ENCODE results near the gene AKR1B1.

The AKR1B1 gene

DNA sequence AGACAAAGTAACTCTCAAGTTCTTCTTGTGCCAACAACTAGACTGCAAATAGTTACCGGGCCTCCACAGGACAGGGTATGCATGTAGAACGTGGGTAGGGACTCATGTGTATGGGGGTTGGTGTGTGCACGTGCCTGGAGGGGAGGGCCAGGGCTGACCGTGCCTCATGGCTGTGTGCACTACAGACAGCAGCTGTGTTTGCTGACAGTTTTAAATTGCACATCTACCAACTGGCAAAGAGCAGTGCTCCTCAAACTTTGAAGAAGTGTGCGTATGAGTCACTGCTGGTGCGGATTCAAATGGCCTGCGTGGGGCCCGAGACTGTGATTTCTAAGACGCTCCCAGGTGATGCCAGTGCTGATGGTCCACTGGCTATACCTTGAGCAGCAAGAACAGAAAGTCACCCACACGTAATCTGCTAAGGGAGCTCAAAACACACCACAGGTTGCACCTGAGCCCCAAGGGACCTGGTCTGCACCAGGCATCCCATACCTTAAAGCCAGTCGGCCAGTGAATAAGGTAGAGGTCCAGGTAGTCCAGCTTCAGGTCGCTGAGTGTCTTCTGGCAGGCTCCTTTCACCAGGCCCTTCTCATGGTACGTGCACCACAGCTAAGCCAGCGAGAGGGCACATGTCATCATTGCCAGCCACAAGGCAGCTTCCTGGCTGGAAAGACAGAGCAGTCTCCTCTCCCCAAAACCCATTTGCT, 8.5 kb downstream of the AKR1B1 start:
- H3F3A ChIP-seq (ENCODE audit: insufficient read depth, low read length) = no peaks in the 10 kb centered on the region
- H3K9ac ChIP-seq (ENCODE audit: low read length) = no peak overlapping the region
- H3K27me3 ChIP-seq (replicated peaks; ENCODE audit: insufficient read depth, low read length) = no peaks in the 10 kb centered on the region
- no peak overlapping the region for H3K4me2 ChIP-seq (ENCODE audit: low read depth, low read length)
- H3K36me3 ChIP-seq (replicated peaks; ENCODE audit: insufficient read depth, low read length) = peaks cover 7% of the 10 kb centered on the region; the same call in 1 of the 2 replicates
- no peak overlapping the region for H3K27ac ChIP-seq (ENCODE audit: low read length)
- TF ChIP-seq EZH2 (optimal IDR thresholded peaks at IDR 0.05; ENCODE audit: low read depth, low read length) (no peak), CTCF (IDR thresholded peaks at IDR 0.05; ENCODE audit: low read length) (no peak), EZH2phosphoT487 (IDR thresholded peaks at IDR 0.05; ENCODE audit: low read length) (no peak)
- H3K9me3 ChIP-seq (replicated peaks; ENCODE audit: insufficient read depth, low read length) = no peaks in the 10 kb centered on the region
- no peaks in the 10 kb centered on the region for H3K9me2 ChIP-seq (replicated peaks; ENCODE audit: insufficient read depth, low read length)
- DNase-seq = no peak
- 0 out of 2 replicates have a peak, but pooled peaks cover 6% of the 10 kb centered on the region for H4K20me1 ChIP-seq (ENCODE audit: insufficient read depth, low read length)
- H3K4me1 ChIP-seq (ENCODE audit: low read length) = no peaks in the 10 kb centered on the region
- peaks cover 45% of the 10 kb centered on the region for H3K79me2 ChIP-seq (ENCODE audit: low read length)
- no peak overlapping the region for H3K4me3 ChIP-seq (ENCODE audit: low read length)
- H2AFZ ChIP-seq (ENCODE audit: low read length) = no peak overlapping the region

GRCh38 chr7:134449680-134450079, 9.2 kb downstream of the AKR1B1 start:
- Histone ChIP-seq H3K9me3 (replicated peaks; ENCODE audit: insufficient read depth, low read length) (no peaks in the 10 kb centered on the region), H4K20me1 (ENCODE audit: insufficient read depth, low read length) (0 out of 2 replicates have a peak, but pooled peaks cover 6% of the 10 kb centered on the region), H3K79me2 (ENCODE audit: low read length) (peaks cover 38% of the 10 kb centered on the region), H3F3A (ENCODE audit: insufficient read depth, low read length) (no peaks in the 10 kb centered on the region), H2AFZ (ENCODE audit: low read length) (no peak overlapping the region), H3K27ac (ENCODE audit: low read length) (no peak overlapping the region), H3K4me2 (ENCODE audit: low read depth, low read length) (no peak overlapping the region), H3K9ac (ENCODE audit: low read length) (no peak overlapping the region), H3K4me1 (ENCODE audit: low read length) (no peaks in the 10 kb centered on the region), H3K9me2 (replicated peaks; ENCODE audit: insufficient read depth, low read length) (no peaks in the 10 kb centered on the region), H3K36me3 (replicated peaks; ENCODE audit: insufficient read depth, low read length) (peaks cover 12% of the 10 kb centered on the region), H3K27me3 (replicated peaks; ENCODE audit: insufficient read depth, low read length) (no peaks in the 10 kb centered on the region), H3K4me3 (ENCODE audit: low read length) (no peak overlapping the region)
- TF ChIP-seq CTCF (IDR thresholded peaks at IDR 0.05; ENCODE audit: low read length) (no peak), EZH2phosphoT487 (IDR thresholded peaks at IDR 0.05; ENCODE audit: low read length) (no peak), EZH2 (optimal IDR thresholded peaks at IDR 0.05; ENCODE audit: low read depth, low read length) (no peak)
- no peak for DNase-seq

DNA sequence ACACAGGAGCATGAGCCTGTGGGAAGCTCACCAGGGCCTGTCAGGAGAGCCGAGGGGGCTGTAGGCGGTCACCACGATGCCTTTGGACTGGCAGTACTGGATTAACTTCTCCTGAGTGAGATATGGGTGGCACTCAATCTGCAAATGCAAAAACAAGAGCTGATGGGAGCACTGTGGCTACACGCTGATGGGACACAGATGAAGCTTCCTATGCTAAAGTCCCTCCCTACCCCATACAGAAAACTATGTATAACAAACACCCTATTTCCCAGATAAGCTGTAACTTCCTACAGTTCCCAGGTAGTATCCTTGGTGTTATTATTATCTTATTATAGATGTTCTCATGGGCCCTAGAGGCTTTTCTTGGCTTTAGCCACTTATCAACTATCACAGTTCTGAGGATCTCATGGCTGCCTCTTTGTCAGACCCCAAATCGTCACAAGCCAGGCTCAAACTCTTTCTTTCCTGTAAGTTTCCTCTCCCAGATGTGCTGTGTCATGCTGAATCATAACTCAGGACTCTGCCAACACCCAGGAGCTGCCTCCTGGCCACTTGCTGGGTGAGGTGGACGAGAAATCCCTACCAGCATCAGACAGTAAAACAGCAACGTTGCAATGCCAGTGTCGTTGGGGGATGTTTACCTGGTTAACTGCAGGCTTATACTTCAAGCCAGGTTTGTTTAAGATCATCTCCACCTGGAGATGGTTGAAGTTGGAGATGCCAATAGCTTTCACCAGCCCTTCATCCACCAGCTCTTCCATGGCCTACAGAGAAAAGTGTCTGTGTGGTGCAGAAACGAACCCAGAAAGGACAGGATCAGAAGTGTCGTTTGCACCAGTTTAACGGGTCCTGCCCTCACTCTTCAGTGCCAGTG, 10.3 kb downstream of the AKR1B1 start:
- no peak overlapping the region for H2AFZ ChIP-seq (ENCODE audit: low read length)
- H3K36me3 ChIP-seq (replicated peaks; ENCODE audit: insufficient read depth, low read length) = peaks cover 22% of the 10 kb centered on the region
- no peak overlapping the region for H3K27ac ChIP-seq (ENCODE audit: low read length)
- H3F3A ChIP-seq (ENCODE audit: insufficient read depth, low read length) = no peaks in the 10 kb centered on the region
- 0 out of 2 replicates have a peak, but pooled peaks cover 6% of the 10 kb centered on the region for H4K20me1 ChIP-seq (ENCODE audit: insufficient read depth, low read length)
- H3K9me3 ChIP-seq (replicated peaks; ENCODE audit: insufficient read depth, low read length) = no peaks in the 10 kb centered on the region
- H3K9me2 ChIP-seq (replicated peaks; ENCODE audit: insufficient read depth, low read length) = no peaks in the 10 kb centered on the region
- H3K4me3 ChIP-seq (ENCODE audit: low read length) = no peak overlapping the region
- H3K4me1 ChIP-seq (ENCODE audit: low read length) = no peaks in the 10 kb centered on the region
- H3K79me2 ChIP-seq (ENCODE audit: low read length) = peaks cover 27% of the 10 kb centered on the region
- no peaks in the 10 kb centered on the region for H3K27me3 ChIP-seq (replicated peaks; ENCODE audit: insufficient read depth, low read length)
- TF ChIP-seq EZH2phosphoT487 (IDR thresholded peaks at IDR 0.05; ENCODE audit: low read length) (no peak), EZH2 (optimal IDR thresholded peaks at IDR 0.05; ENCODE audit: low read depth, low read length) (no peak), CTCF (IDR thresholded peaks at IDR 0.05; ENCODE audit: low read length) (no peak)
- DNase-seq = no peak
- H3K9ac ChIP-seq (ENCODE audit: low read length) = no peak overlapping the region
- no peak overlapping the region for H3K4me2 ChIP-seq (ENCODE audit: low read depth, low read length)
